HAP-1 (cell line): ENCODE results near the gene CHMP4B.

Experiments
- DNase-seq, 2 experiments: peaks; one replicate each; pipeline ENCODE4 v3.0.0-alpha.2; 2016 to 2020; ENCODE audit warnings: low spot score in 2 of 2
- H3K27me3 ChIP-seq: fragments of 250-450 bp; sonication (Bioruptor Pico); 2 replicates; pipeline ENCODE4 v1.5.1; 2020; ENCODE audit warnings: low read depth, mild to moderate bottlenecking, moderate library complexity
- H3K36me3 ChIP-seq: fragments of 250-450 bp; sonication (Bioruptor Pico); replicated peaks from 2 replicates; pipeline ENCODE4 v1.5.1; 2020; ENCODE audit warnings: mild to moderate bottlenecking
- H3K4me1 ChIP-seq: fragments of 250-450 bp; sonication (Bioruptor Pico); 2 replicates; pipeline ENCODE4 v1.5.1; 2020; ENCODE audit warnings: mild to moderate bottlenecking
- H3K4me3 ChIP-seq: fragments of 250-450 bp; sonication (Bioruptor Pico); 2 replicates; pipeline ENCODE4 v1.5.1; 2020; ENCODE audit warnings: mild to moderate bottlenecking, moderate library complexity
- H3K9me3 ChIP-seq: fragments of 250-450 bp; sonication (Bioruptor Pico); 2 replicates; pipeline ENCODE4 v1.5.1; 2020; ENCODE audit warnings: mild to moderate bottlenecking, moderate library complexity
- in situ Hi-C: fragments of 300-500 bp; cut with MboI; formaldehyde crosslinking; loops from 3 replicates; pipeline ENCODE4 v1.14.3; 2020; ENCODE audit warnings: low sequenced_read_pairs, inconsistent platforms, mixed read lengths

Gene CHMP4B, protein sequence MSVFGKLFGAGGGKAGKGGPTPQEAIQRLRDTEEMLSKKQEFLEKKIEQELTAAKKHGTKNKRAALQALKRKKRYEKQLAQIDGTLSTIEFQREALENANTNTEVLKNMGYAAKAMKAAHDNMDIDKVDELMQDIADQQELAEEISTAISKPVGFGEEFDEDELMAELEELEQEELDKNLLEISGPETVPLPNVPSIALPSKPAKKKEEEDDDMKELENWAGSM

DNA sequence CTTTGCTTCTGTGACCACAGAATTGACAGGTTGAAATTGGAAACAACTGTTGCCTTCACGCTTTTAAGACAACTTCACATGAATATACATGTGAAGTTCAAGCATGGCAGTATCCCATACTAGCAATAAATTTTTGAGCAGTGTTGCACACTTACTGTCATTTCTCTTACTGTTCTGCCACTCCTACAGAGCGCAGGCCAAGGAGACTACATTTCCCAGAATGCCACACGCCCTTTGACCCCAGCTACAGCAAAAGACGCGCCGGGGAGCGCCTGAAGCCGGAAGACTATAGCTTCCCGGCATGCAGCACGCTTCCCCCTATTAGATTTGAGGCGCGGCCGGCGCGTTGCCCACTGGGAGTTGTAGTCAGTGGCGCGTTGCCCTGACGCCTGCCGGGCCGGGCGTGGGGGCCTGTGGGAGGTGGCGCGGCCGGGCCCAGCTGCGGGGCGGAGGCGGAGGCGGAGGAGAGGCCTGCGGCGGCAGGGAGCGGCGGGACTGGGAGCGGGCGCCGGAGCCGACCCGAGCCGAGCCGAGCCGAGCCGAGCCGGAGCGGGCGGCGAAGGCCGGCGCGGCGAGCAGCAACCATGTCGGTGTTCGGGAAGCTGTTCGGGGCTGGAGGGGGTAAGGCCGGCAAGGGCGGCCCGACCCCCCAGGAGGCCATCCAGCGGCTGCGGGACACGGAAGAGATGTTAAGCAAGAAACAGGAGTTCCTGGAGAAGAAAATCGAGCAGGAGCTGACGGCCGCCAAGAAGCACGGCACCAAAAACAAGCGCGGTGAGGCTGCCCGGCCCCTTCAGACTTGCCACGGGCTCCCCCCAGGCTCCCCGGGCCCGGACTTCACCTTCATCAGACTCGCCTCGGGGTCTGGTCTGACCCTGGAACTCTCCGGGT is at the start of gene CHMP4B:
TSS of gene CHMP4B (plus strand) at position 464 of the 891 bp plus-strand sequence. CDS start at position 585, 121 bp downstream.
- Histone ChIP-seq H3K4me1 (no peaks in the 10 kb centered on the region), H3K36me3 (peaks cover 3% of the 10 kb centered on the region; the same call in 1 of the 2 replicates), H3K27me3 (no peaks in the 10 kb centered on the region), H3K9me3 (no peaks in the 10 kb centered on the region), H3K4me3 (peak within 1 kb of the TSS; percentile 91)
- in situ Hi-C loops: no loop called here
- DNase-seq: peak; percentile 98 to 99

DNA sequence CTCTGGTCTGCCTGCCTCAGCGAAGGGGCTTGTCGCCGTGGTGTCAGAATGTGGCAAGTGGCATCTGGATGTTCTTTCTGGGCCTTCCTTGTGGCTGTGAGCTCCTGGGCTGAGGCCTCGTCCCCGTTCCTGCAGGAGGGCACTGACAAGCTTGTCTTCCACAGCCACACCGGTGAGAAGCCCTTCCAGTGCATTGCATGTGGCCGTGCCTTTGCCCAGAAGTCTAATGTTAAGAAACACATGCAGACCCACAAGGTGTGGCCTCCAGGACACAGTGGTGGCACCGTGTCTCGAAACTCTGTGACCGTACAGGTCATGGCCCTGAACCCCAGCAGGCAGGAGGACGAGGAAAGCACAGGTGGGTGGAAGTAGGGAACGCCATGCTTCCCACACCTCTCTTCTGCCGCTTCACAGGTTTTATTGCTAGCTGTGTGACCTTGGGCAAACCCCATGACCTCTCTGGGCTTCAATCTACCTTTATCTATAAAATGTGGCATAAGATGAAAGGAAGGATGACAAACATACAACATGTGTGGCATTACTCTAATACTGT is 49.4 kb upstream of the CHMP4B start:
- Histone ChIP-seq H3K36me3 (no peaks in the 10 kb centered on the region), H3K9me3 (no peaks in the 10 kb centered on the region), H3K4me1 (no peaks in the 10 kb centered on the region), H3K4me3 (no peak overlapping the region), H3K27me3 (no peaks in the 10 kb centered on the region)
- DNase-seq: no peak
- in situ Hi-C loops: no loop called here

DNA sequence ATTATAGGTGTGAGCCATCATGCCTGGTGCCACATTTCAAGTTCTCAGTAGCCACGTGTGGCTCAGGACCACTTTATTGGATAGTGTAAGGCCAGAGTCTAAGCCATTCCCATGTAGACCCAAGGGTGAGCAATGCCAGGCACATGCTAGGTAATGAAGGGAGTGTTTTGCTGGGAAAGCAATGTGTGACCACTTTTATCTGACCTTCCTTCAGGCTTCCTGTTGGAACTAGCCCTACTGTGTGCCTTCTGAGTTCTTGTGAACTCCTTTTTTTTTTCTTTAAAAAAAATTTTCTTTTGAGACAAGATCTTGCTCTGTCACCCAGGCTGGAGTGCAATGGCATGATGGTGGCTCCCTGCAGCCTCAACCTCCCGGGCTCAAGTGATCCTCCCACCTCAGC is 46.0 kb upstream of the CHMP4B start:
- Histone ChIP-seq H3K4me3 (no peak overlapping the region), H3K9me3 (no peaks in the 10 kb centered on the region), H3K27me3 (no peaks in the 10 kb centered on the region), H3K4me1 (no peaks in the 10 kb centered on the region), H3K36me3 (no peaks in the 10 kb centered on the region; the same call in 1 of the 2 replicates)
- no peak for DNase-seq
- in situ Hi-C loops: no loop called here

DNA sequence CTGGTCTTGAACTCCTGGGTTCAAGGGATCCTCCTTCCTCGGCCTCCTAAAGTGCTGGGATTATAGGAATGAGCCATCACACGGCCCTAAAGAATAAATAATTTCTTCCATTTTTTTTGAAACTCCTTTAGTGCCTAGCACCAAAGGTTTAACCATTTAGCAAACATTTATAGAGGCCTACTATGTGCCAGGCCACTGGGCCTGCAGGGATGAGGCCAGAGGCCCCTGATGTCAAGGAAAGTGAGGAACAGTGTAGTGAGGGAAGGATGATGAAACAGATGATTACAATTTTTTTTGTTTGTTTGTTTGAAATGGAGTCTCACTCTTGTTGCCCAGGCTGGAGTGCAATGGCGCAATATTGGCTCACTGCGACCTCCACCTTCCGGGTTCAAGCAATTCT is 45.6 kb upstream of the CHMP4B start:
- no peak overlapping the region for H3K4me3 ChIP-seq
- no peak for DNase-seq
- in situ Hi-C loops: no loop called here

DNA sequence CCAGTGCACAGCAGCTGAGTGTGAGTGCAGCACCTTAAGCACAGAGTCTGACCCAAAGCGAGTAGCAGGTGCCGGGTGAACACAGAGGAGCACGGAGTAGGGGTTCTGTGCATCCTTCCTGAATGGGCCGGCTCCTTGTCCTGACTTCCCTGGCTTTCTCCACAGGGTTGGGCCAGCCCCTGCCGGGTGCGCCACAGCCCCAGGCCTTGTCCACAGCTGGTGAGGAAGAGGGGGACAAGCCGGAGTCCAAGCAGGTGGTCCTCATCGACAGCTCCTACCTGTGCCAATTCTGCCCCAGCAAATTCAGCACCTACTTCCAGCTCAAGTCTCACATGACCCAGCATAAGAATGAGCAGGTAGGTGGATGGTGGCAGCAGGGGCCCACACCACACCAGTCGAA is 44.5 kb upstream of the CHMP4B start:
- H3K4me3 ChIP-seq: no peak overlapping the region
- in situ Hi-C loops: no loop called here

More for the DNA sequence above, 45.6 kb upstream of the CHMP4B start:
- Histone ChIP-seq H3K36me3 (no peaks in the 10 kb centered on the region; the same call in 1 of the 2 replicates), H3K27me3 (no peaks in the 10 kb centered on the region), H3K4me1 (no peaks in the 10 kb centered on the region), H3K9me3 (no peaks in the 10 kb centered on the region)

DNA sequence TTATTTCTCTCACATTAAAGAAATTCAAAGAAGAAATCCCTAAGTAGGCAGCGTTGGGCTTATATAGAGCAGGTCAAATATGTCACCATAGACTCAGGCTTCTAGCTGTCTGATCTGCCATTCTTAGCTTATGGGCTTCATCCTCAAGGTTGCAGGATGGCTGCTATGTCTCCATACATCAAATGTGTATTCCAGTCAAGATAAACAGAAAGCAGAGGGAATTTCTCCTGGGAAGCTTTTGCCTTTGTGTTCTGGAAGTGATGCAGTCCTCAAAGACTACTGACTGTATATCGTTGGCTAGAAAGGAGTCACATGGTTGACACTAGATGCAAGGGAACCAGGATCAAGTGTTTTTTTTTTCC is 43.4 kb upstream of the CHMP4B start:
- in situ Hi-C loops: no loop called here
- no peaks in the 10 kb centered on the region for H3K27me3 ChIP-seq
- no peak overlapping the region for H3K4me3 ChIP-seq
- no peaks in the 10 kb centered on the region for H3K4me1 ChIP-seq
- no peaks in the 10 kb centered on the region for H3K9me3 ChIP-seq
- H3K36me3 ChIP-seq: no peaks in the 10 kb centered on the region; the same call in 1 of the 2 replicates
- no peak for DNase-seq

More for the DNA sequence above, 44.5 kb upstream of the CHMP4B start:
- H3K27me3 ChIP-seq: no peaks in the 10 kb centered on the region
- H3K9me3 ChIP-seq: no peaks in the 10 kb centered on the region
- no peaks in the 10 kb centered on the region; the same call in 1 of the 2 replicates for H3K36me3 ChIP-seq
- DNase-seq: no peak
- H3K4me1 ChIP-seq: no peaks in the 10 kb centered on the region

DNA sequence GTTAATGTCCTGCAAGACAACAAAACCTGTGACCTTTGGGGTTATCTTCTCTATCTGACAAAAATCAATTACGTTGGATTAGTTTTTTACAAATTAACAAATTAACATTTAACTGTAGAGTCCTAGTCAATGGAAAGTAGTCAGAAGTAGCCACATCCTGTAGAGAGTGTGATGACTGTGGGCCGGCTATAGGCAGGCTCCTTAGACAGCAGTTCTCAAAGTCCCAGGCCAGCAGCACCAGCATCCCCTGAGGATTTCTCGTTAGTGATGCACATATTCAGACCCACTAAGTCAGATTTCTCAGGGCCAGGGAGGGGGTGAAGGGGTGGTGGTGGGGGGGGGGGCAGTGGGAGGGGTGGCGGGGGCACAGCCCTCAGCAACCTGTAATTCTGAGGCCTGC is 42.1 kb upstream of the CHMP4B start:
- in situ Hi-C loops: no loop called here
- Histone ChIP-seq H3K9me3 (no peaks in the 10 kb centered on the region), H3K27me3 (no peaks in the 10 kb centered on the region), H3K36me3 (no peaks in the 10 kb centered on the region; the same call in 1 of the 2 replicates), H3K4me1 (no peaks in the 10 kb centered on the region), H3K4me3 (no peak overlapping the region)
- no peak for DNase-seq

DNA sequence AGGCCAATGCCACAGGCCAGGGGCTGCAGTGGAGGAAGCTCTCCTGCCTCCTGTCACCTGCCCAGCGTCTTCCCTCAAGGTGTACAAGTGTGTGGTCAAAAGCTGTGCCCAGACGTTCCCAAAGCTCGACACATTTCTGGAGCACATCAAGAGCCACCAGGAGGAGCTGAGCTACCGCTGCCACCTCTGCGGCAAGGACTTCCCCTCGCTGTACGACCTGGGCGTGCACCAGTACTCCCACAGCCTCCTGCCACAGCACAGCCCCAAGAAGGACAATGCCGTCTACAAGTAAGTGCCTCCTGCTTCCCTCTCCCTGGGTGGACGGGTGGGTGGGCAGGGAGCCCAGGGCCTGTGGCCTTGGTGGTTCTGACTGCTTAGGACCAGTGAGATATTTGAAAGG is 41.1 kb upstream of the CHMP4B start:
- Histone ChIP-seq H3K4me3 (no peak overlapping the region), H3K4me1 (no peaks in the 10 kb centered on the region), H3K36me3 (no peaks in the 10 kb centered on the region; the same call in 1 of the 2 replicates), H3K27me3 (no peaks in the 10 kb centered on the region), H3K9me3 (no peaks in the 10 kb centered on the region)
- in situ Hi-C loops: no loop called here
- no peak for DNase-seq

DNA sequence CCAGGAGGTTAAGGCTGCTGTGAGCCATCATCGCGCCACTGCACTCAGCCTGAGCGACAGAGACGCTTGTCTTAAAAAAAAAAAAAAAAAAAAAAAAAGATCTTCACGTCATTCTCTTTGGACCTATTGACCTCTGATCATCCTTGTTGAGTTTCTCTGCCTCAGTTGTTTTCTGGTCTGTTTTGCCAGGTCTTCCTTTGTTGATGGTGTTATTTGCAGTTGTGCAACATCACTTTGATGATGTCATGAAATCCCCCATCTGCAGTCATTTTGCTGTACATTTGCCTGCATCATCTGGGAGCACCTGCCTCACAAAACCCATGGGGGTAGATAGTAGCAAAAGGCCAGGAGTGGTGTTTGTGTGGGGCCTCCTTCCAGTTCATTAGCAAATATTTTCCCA is 39.2 kb upstream of the CHMP4B start:
- H3K36me3 ChIP-seq: no peaks in the 10 kb centered on the region; the same call in 1 of the 2 replicates
- H3K4me1 ChIP-seq: no peaks in the 10 kb centered on the region
- no peak for DNase-seq

DNA sequence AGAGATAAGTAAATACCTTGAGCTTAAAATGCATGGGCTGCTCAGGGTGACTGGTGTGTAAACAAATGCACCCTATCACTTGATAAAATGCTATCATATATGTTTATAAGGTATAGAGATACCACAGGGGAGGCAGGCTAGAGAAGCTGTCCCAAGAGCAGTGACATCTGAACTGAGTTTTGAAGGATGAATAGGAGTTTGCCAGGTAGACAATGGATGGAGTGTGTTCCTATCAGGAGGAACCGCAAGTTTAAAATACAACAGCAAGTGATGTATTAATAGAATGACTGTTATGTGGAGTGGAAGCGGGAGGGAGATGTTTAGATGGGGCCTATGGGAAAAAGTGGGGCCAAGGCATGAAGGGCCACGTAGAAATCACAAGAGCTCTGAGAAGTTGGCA is 38.7 kb upstream of the CHMP4B start:
- DNase-seq: no peak
- Histone ChIP-seq H3K4me3 (no peak overlapping the region), H3K4me1 (no peaks in the 10 kb centered on the region), H3K36me3 (no peaks in the 10 kb centered on the region; the same call in 1 of the 2 replicates), H3K9me3 (no peaks in the 10 kb centered on the region), H3K27me3 (no peaks in the 10 kb centered on the region)
- in situ Hi-C loops: no loop called here

More for the DNA sequence above, 39.2 kb upstream of the CHMP4B start:
- no peaks in the 10 kb centered on the region for H3K27me3 ChIP-seq
- no peaks in the 10 kb centered on the region for H3K9me3 ChIP-seq
- H3K4me3 ChIP-seq: no peak overlapping the region
- in situ Hi-C loops: no loop called here

DNA sequence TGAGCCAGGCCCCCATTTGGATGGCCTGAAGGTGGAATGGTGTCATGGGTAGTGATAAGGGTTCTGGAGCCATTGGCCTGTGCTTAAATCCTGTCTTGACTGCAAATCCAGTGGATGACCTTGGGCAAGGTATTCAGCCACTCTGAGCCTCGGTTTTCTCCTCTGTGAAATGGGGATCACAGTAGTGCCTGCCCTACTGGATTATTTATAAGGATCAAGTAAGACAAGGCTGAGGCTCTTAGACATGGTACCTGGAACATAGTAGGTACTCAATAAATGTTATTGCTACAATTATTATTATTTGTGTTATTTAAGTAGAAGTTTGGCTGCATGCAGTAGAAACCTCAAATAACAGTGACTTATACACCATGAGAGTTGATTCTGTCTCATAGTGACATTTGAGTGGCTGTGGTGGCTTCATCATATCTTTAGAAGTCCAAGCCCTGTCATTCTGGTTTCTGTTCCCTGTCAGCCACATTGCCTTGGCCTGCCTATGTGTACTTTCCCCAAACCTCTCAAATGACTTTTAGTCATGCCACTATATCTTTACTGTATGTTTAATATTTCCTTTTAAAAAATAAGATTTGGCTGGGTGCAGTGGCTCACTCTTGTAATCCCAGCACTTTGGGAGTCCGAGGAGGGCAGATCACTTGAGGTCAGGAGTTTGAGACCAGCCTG is 37.6 kb upstream of the CHMP4B start:
- DNase-seq: no peak
- no peaks in the 10 kb centered on the region for H3K9me3 ChIP-seq
- H3K4me1 ChIP-seq: no peaks in the 10 kb centered on the region
- no peaks in the 10 kb centered on the region for H3K27me3 ChIP-seq
- no peaks in the 10 kb centered on the region for H3K36me3 ChIP-seq
- in situ Hi-C loops: no loop called here
- no peak overlapping the region for H3K4me3 ChIP-seq

DNA sequence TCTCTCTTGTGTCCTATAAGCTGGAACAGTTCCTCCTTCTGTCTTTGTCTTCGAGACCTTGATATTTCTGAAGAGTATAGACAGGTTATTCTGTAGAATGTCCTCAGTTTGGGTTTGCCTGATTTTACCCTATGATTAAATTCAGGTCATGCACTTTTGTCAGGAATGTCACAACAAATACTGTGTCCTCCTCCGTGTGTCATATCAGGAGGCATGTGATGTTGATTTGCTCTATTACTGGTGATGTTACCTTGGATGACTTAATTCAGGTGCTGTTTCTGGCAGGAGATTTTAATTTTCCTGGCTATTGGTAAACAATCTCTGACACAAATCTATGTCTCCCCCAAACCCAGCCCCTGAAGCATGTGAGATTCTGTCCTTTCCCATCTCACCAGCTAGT is 33.3 kb upstream of the CHMP4B start:
- Histone ChIP-seq H3K4me3 (no peak overlapping the region), H3K27me3 (no peaks in the 10 kb centered on the region), H3K36me3 (no peaks in the 10 kb centered on the region), H3K4me1 (no peaks in the 10 kb centered on the region), H3K9me3 (no peaks in the 10 kb centered on the region)
- DNase-seq: no peak
- in situ Hi-C loops: no loop called here

DNA sequence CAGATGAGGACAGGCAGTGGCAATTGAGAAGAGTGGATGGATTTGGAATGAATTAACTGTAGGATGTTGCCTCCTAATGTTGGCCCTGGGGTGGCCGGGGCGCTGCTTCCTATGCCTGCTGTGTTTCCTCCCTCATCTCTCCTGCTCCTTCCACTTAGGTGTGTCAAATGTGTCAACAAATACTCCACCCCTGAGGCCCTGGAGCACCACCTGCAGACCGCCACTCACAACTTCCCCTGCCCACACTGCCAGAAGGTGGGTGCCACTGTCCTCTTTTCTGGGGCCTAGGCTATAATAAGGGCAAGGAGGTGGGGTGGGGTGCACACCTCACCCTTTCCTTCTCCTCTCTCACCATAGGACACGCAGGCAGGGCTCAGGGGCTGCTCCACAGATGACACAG is 30.0 kb upstream of the CHMP4B start:
- no peaks in the 10 kb centered on the region for H3K27me3 ChIP-seq
- in situ Hi-C loops: no loop called here
- H3K4me1 ChIP-seq: no peaks in the 10 kb centered on the region
- H3K36me3 ChIP-seq: no peaks in the 10 kb centered on the region
- no peak overlapping the region for H3K4me3 ChIP-seq
- no peak for DNase-seq
- no peaks in the 10 kb centered on the region for H3K9me3 ChIP-seq
